ENCODE measurements around the gene INPP5J.

- no peak for TF ChIP-seq CTCF (IDR thresholded peaks at IDR 0.05 in 8 of 11, conservative IDR thresholded peaks at IDR 0.05 in 3 of 11)
- no peak for TF ChIP-seq POLR2AphosphoS5 (IDR thresholded peaks at IDR 0.05)
These were observed 18.8 kb downstream of the INPP5J start for GRCh38 chr22:31141551-31141950.

All from spleen (tissue), 7 donors.